Measurements from ENCODE around the gene TCAIM. TPM values are rescaled to one million over a fixed set of nuclear protein-coding genes. Genes with fewer than 3 reads are reported as not detected.

TCAIM gene
- total and polyA plus RNA-seq, 2 of the 4 experiments (the other 2 are of a cell fraction) = 11.0 to 21.5 TPM

DNA sequence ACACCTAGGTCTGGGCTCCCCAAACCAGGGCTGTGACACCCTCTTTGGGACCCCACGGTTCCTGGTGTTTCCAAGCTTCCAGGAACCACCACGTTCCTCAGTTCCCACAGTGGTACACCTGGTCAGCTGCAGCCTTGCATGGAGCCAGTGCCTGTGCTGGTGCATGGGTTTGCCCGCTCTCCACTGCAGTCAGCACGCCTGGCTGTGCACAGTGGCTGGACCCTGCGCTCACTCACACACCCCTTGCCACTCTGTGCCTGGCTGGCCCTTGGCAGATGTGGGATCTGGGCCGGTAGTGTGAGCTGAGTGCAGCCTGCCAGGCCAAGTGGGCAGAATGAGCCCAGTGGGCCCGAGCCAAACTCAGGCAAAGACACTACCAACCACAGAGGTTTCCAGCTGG is 48.8 kb downstream of the TCAIM start:
- Histone ChIP-seq H3K9ac (ENCODE audit: low read depth, low read length) (no peak overlapping the region), H3K4me1 (ENCODE audit: control insufficient read depth, insufficient read depth, low read length) (no peaks in the 10 kb centered on the region), H3K9me3 (ENCODE audit: control insufficient read depth, insufficient read depth, low read length) (peaks cover 7% of the 10 kb centered on the region; the same call in 1 of the 2 replicates), H3K9me1 (ENCODE audit: insufficient read depth, low read length) (no peaks in the 10 kb centered on the region), H3K4ac (ENCODE audit: low read depth, low read length) (no peak overlapping the region), H4K91ac (ENCODE audit: insufficient read depth, low read depth, low read length) (no peak overlapping the region), H2BK5ac (ENCODE audit: low read depth, low read length, poor library complexity, severe bottlenecking) (no peak overlapping the region), H3K56ac (ENCODE audit: extremely low read depth, insufficient read depth, low read length) (no peak overlapping the region), H4K8ac (ENCODE audit: low read depth in 2 of 2, low read length in 2 of 2) (no peak overlapping the region), H3K79me1 (ENCODE audit: low read depth in 1 of 2, low read length in 2 of 2) (no peaks in the 10 kb centered on the region), H3K4me2 (ENCODE audit: low read depth, low read length) (no peak overlapping the region), H2BK15ac (ENCODE audit: low read depth, low read length) (no peak overlapping the region), H2AK9ac (replicated peaks; ENCODE audit: low read depth, low read length, poor library complexity) (no peak overlapping the region), H4K20me1 (ENCODE audit: insufficient read depth, low read length) (no peaks in the 10 kb centered on the region), H3K14ac (replicated peaks; ENCODE audit: low read depth, low read length) (no peak overlapping the region), H4K5ac (ENCODE audit: low read depth, low read length) (no peak overlapping the region), H2BK20ac (ENCODE audit: low read depth, low read length) (no peak overlapping the region), H3K27me3 (ENCODE audit: control insufficient read depth, insufficient read depth, low read length) (no peaks in the 10 kb centered on the region), H3K18ac (ENCODE audit: low read depth, low read length) (no peak overlapping the region), H3K36me3 (ENCODE audit: control insufficient read depth, insufficient read depth, low read length) (peaks cover 7% of the 10 kb centered on the region; the same call in 1 of the 2 replicates), H3K23ac (ENCODE audit: low read depth, low read length) (no peak overlapping the region), H2AFZ (replicated peaks; ENCODE audit: low read length, poor library complexity) (peak overlapping the region; percentile 70), H3K4me3 (ENCODE audit: insufficient read depth, low read depth, low read length) (no peak overlapping the region), H2AK5ac (ENCODE audit: low read depth, low read length) (no peak overlapping the region), H3K27ac (ENCODE audit: insufficient read depth, low read length) (no peak overlapping the region), H2BK120ac (ENCODE audit: low read depth, low read length) (no peak overlapping the region)
- 69% methylated on average over 2 of the region's 7 CpGs; no CpG with 5 or more reads in 1 of the 2 experiments for WGBS, 2 experiments (ENCODE audit: extremely low coverage in 2 of 2, insufficient read length in 1 of 2)
- no peak for TF ChIP-seq SMC3 (IDR thresholded peaks at IDR 0.05; ENCODE audit: low read depth, low read length)
- TF ChIP-seq, protein P1, sequence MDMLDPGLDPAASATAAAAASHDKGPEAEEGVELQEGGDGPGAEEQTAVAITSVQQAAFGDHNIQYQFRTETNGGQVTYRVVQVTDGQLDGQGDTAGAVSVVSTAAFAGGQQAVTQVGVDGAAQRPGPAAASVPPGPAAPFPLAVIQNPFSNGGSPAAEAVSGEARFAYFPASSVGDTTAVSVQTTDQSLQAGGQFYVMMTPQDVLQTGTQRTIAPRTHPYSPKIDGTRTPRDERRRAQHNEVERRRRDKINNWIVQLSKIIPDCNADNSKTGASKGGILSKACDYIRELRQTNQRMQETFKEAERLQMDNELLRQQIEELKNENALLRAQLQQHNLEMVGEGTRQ (IDR thresholded peaks at IDR 0.05; ENCODE audit: low read depth, low read length) = no peak
- no peak for TF ChIP-seq CEBPB (IDR thresholded peaks at IDR 0.05; ENCODE audit: low read depth, low read length)
- no peak for TF ChIP-seq NFE2L2 (IDR thresholded peaks at IDR 0.05; ENCODE audit: low read depth, low read length)
- ATAC-seq (ENCODE audit: low read depth) = no peak
- no peak for DNase-seq
- in situ Hi-C loops (cut with MboI; ENCODE audit: low sequenced_read_pairs) = no loop called here
- BruUV-seq (replicated peaks) = no TSS peak
- intact Hi-C loops (cut with micrococcal nuclease) = no loop called here
- dilution Hi-C loops (cut with HindIII; ENCODE audit: low sequenced_read_pairs, unreplicated experiment) = no loop called here
- POLR2A ChIA-PET (ENCODE audit: unreplicated experiment) = no interaction called here
- CTCF ChIA-PET = no interaction called here
